ENCODE measurements around the gene BTN3A1. TPM values are rescaled to one million over a fixed set of nuclear protein-coding genes. Genes with fewer than 3 reads are reported as not detected.
"Not testable (repeated sequence)": the region's sequence is repeated elsewhere in the genome, so short reads cannot be mapped to it uniquely, and the experiment has no call there.

BTN3A1 gene
- total RNA-seq, 1 donor from 2014 or later, result 9.0 TPM

DNA sequence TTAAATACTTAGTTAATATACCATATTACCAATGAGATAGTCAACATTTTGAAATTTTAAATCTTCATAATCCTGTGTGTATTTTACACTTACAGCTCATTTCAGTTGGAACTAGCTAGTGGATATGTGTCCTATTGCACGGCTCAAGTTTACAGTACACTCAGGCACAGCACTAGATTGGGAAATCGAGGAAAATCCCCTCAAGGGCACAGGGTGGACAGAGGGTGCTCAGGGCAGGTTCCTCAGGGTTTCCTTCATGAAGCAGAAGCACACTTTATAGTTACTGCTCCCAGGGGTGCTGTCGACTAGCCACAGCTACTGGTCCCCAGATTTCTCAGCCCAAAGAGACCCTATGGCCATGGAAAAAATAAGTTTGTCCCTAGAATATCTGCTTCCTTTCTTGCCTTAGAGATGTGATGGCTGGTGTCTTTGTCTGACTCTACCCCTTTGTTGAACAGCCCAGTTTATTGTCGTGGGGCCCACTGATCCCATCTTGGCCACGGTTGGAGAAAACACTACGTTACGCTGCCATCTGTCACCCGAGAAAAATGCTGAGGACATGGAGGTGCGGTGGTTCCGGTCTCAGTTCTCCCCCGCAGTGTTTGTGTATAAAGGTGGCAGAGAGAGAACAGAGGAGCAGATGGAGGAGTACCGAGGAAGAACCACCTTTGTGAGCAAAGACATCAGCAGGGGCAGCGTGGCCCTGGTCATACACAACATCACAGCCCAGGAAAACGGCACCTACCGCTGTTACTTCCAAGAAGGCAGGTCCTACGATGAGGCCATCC lies 57.1 kb downstream of the BTN3A1 start:
- no peak for DNase-seq
- no peak for ATAC-seq (ENCODE audit: poor library complexity)
- intact Hi-C loops (cut with DNase I), result no loop called here

DNA sequence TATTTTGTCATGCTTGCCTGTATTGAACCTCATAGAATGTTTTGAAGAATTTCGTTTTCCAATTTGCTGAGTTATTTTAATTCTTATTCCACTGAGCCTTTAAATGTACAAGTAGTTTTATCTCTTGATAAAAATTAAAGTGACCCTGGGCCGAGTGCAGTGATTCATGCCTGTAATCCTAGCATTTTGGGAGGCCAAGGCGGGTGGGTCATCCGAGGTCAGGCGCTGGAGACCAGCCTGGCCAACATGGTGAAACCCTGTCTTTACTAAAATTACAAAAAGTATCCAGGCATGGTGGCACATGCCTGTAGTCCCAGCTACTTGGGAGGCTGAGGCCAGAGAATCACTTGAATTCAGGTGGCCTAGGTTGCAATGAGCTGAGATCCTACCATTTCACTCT lies 59.3 kb downstream of the BTN3A1 start:
- DNase-seq; intact Hi-C loops (cut with DNase I); ATAC-seq (ENCODE audit: poor library complexity): not testable (repeated sequence)

- ATAC-seq (ENCODE audit: poor library complexity) (no peak), DNase-seq (no peak)
- intact Hi-C loops (cut with DNase I), result no loop called here
Observed at GRCh38 chr6:26464014-26464413, 61.9 kb downstream of the BTN3A1 start.

DNA sequence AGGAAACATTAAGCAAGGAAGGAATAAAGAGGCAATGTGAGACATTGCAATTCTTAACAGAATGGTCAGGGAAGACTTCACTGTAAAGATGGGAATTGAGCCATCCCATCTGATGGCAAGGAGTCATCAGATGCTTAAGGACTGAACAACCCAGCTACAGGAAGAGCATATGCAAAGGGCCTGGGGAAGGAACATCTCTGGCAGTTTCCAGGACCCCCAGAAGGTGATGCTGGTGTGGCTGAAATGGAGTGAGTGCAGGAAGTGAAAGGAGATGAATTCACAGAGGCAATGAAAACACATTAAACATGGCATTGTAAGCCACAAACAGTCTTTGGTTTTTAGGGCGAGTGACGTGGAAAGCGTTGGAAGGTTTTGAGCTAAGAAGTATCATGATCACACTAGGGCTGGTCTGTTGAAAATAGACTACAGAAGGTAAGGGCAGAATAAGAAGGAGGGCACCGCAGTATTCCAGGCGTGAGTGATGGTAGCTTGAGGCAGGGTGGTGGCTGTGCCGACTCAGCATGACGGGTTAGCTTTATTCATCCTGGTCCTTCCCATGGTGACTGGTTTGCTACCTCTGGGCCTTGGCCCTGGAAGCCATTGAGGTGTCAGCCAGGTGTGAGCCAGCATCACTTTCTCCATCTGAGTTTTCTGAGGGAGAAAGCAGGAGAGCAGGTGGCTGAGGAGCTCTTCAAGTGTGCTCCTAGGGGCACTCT lies 62.5 kb downstream of the BTN3A1 start:
- no peak for ATAC-seq (ENCODE audit: poor library complexity)
- intact Hi-C loops (cut with DNase I), result no loop called here
- DNase-seq, result no peak

Other genes starting within 250 kb of the BTN3A1 start
- gene BTN3A2, start 37.1 kb upstream of the BTN3A1 start, total RNA-seq, result 12.8 TPM
- 4.9 TPM for gene BTN2A2, start 19.2 kb upstream of the BTN3A1 start, total RNA-seq
- 9.1 TPM for gene BTN3A3, start 38.2 kb downstream of the BTN3A1 start, total RNA-seq
- 12.5 TPM for gene BTN2A1, start 55.7 kb downstream of the BTN3A1 start, total RNA-seq
- gene BTN1A1, start 98.0 kb downstream of the BTN3A1 start, total RNA-seq, result not detected
- 25.1 TPM for gene HMGN4, start 136.1 kb downstream of the BTN3A1 start, total RNA-seq
- gene ABT1, start 194.7 kb downstream of the BTN3A1 start, total RNA-seq, result 7.4 TPM

Data from Right ventricle myocardium superior (tissue), 1 donor.